ENCODE measurements around the gene MAGI2.
"Not testable (repeated sequence)": the region's sequence is repeated elsewhere in the genome, so short reads cannot be mapped to it uniquely, and the experiment has no call there.

The MAGI2 gene

DNA sequence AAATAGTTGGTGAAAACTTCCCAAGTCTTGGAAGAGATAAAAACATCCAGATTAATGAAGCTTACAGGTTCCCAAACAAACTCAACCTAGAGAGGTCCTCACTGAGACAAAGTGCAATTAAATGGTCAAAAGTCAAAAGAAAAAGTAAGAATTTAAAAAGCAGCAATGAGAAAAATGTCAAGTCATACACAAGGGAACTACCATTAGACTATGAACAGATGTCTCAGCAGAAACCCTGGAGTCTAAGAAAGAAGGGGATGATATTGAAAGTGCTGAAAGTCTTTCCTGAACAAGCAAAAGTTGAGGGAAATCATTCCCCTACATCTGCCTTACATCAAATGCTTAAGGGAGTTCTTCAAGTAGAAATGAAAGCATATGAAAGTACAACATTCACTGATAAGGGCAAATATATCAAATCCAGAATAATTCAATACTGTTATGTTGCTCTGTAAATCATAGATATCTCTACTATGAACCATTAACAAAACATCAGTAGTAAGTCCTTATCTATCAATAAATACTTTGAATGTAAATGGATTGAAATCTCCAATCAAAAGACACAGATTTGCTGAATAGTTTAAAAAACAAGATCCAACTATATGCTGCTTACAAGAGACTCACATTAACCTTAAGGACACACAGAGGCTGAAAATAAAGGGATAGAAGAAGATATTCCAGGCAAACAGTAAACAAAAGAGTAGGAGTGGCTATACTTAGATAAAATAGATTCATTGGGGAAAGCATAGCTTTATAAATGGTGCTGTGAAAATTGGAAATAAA is 1205.4 kb downstream of the MAGI2 start:
- ATAC-seq, result no peak
- no peak for TF ChIP-seq SNAI2 (CRISPR knock-in tag; IDR thresholded peaks at IDR 0.05)

- not testable (repeated sequence) for ATAC-seq
Observed at GRCh38 chr7:78240179-78240578, 1213.3 kb downstream of the MAGI2 start.

DNA sequence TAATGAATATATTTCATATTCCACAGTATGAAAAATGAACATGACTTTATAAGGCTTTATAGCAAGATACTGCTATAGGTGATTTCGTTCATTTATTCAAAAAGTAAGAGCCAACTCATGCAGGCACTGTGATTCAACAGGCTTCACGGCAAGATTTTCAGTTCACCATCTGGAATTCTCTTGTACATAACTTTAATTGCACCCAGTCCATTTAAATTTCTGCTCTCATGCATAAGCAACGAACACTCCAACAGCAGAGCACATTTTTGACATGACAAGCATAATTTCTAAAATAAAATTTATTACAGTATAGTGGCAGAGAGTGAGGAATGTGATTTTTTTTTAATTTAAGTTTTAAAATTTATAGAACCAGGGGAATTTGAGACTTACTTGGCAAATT is 1218.8 kb downstream of the MAGI2 start:
- TF ChIP-seq TCF4 (CRISPR knock-in tag; IDR thresholded peaks at IDR 0.05; ENCODE audit: borderline replicate concordance) (no peak), PATZ1 (CRISPR knock-in tag; IDR thresholded peaks at IDR 0.05; ENCODE audit: borderline replicate concordance) (no peak), ZNF8 (CRISPR knock-in tag; IDR thresholded peaks at IDR 0.05) (no peak), ZNF70 (CRISPR knock-in tag; IDR thresholded peaks at IDR 0.05) (no peak), CREB5 (CRISPR knock-in tag; IDR thresholded peaks at IDR 0.05; ENCODE audit: low read depth) (no peak)
- ATAC-seq, result no peak; the same call in 2 of the 3 replicates

GRCh38 chr7:78232806-78233205 is 1220.7 kb downstream of the MAGI2 start:
- TF ChIP-seq CREB5 (CRISPR knock-in tag; IDR thresholded peaks at IDR 0.05; ENCODE audit: low read depth), result no peak
- TF ChIP-seq ZC3H10 (CRISPR knock-in tag; IDR thresholded peaks at IDR 0.05), result no peak
- TF ChIP-seq ZNF8 (CRISPR knock-in tag; IDR thresholded peaks at IDR 0.05), result no peak
- no peak for TF ChIP-seq OSR1 (CRISPR knock-in tag; IDR thresholded peaks at IDR 0.05)
- no peak for TF ChIP-seq ZFP30 (CRISPR knock-in tag; IDR thresholded peaks at IDR 0.05)
- TF ChIP-seq ZNF565 (CRISPR knock-in tag; conservative IDR thresholded peaks at IDR 0.05; ENCODE audit: low read depth), result no peak
- no peak for TF ChIP-seq ZNF70 (CRISPR knock-in tag; IDR thresholded peaks at IDR 0.05)
- TF ChIP-seq, protein P1, sequence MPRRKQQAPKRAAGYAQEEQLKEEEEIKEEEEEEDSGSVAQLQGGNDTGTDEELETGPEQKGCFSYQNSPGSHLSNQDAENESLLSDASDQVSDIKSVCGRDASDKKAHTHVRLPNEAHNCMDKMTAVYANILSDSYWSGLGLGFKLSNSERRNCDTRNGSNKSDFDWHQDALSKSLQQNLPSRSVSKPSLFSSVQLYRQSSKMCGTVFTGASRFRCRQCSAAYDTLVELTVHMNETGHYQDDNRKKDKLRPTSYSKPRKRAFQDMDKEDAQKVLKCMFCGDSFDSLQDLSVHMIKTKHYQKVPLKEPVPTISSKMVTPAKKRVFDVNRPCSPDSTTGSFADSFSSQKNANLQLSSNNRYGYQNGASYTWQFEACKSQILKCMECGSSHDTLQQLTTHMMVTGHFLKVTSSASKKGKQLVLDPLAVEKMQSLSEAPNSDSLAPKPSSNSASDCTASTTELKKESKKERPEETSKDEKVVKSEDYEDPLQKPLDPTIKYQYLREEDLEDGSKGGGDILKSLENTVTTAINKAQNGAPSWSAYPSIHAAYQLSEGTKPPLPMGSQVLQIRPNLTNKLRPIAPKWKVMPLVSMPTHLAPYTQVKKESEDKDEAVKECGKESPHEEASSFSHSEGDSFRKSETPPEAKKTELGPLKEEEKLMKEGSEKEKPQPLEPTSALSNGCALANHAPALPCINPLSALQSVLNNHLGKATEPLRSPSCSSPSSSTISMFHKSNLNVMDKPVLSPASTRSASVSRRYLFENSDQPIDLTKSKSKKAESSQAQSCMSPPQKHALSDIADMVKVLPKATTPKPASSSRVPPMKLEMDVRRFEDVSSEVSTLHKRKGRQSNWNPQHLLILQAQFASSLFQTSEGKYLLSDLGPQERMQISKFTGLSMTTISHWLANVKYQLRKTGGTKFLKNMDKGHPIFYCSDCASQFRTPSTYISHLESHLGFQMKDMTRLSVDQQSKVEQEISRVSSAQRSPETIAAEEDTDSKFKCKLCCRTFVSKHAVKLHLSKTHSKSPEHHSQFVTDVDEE (CRISPR knock-in tag; IDR thresholded peaks at IDR 0.05), result no peak
- no peak for TF ChIP-seq BACH2 (CRISPR knock-in tag; IDR thresholded peaks at IDR 0.05; ENCODE audit: borderline replicate concordance)
- TF ChIP-seq TOX (CRISPR knock-in tag; IDR thresholded peaks at IDR 0.05; ENCODE audit: borderline replicate concordance), result no peak
- no peak for TF ChIP-seq CSDC2 (CRISPR knock-in tag; IDR thresholded peaks at IDR 0.05)
- TF ChIP-seq GLIS3 (CRISPR knock-in tag; IDR thresholded peaks at IDR 0.05), result no peak
- no peak for TF ChIP-seq ISL1 (CRISPR knock-in tag; IDR thresholded peaks at IDR 0.05)
- TF ChIP-seq SNAI2 (CRISPR knock-in tag; IDR thresholded peaks at IDR 0.05), result no peak
- no peak for TF ChIP-seq PATZ1 (CRISPR knock-in tag; IDR thresholded peaks at IDR 0.05; ENCODE audit: borderline replicate concordance)
- TF ChIP-seq ESRRG (CRISPR knock-in tag; IDR thresholded peaks at IDR 0.05), result no peak
- no peak for TF ChIP-seq CSRNP3 (CRISPR knock-in tag; IDR thresholded peaks at IDR 0.05)
- TF ChIP-seq TCF4 (CRISPR knock-in tag; IDR thresholded peaks at IDR 0.05; ENCODE audit: borderline replicate concordance), result no peak

More at GRCh38 chr7:78232806-78233205, 1220.7 kb downstream of the MAGI2 start:
- ATAC-seq, result peak; percentile 77

Data from SK-N-SH treated with all-trans-retinoic acid at 6 μM for 48 hours (cell line).